Stimulated activated CD4-positive, alpha-beta T cell treated with anti-CD3 and anti-CD28 coated beads, Interleukin-1b, Interleukin-23, amount 100 ng/mL, for 48 hours (primary cell): ENCODE results near the gene ST3GAL3.
"Not testable (repeated sequence)": the region's sequence is repeated elsewhere in the genome, so short reads cannot be mapped to it uniquely, and the experiment has no call there.

Source experiments
- DNase-seq: peaks from one replicate; pipeline ENCODE4 v3.0.0-alpha.2; 2020

ST3GAL3 gene

DNA sequence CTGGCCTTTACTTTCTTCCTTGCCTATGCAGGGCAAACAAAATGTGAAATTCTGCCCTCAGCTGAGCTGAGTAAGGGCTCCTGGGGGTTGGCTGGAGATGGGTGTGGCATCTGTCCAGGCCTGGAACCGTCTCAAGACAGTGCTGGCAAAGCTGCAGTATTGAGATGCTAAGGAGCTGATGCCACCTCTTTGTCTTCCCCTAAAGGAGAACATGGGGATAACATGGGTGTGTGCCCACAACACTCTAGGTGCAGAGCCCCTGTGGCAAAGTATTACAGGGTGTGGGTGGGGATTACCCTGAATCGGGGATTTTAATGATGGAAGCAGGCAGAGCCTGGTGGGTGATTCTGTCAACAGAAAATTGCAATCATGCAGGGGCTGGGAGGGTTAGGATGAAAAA lies 2.5 kb upstream of the ST3GAL3 start:
- DNase-seq = no peak

DNA sequence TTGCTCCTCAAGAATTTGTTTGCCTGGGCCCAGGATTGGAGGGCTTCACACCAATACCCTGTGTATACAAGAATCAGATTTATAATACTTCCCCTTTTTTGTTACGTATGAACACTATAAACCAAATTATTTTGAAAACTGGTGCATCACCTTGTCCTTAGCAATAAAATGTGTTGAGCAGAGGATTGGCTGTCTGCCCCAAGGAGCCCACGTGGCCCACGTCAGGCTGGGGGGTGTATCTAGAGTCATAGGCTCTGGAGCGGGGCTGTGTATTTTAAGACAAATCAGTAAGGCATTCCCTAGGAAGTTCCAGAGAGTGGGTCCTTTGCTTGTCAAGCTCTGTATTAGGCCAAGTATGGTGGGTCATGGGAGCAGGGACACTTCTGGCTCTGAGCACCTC lies 2.0 kb upstream of the ST3GAL3 start:
- DNase-seq = no peak

DNA sequence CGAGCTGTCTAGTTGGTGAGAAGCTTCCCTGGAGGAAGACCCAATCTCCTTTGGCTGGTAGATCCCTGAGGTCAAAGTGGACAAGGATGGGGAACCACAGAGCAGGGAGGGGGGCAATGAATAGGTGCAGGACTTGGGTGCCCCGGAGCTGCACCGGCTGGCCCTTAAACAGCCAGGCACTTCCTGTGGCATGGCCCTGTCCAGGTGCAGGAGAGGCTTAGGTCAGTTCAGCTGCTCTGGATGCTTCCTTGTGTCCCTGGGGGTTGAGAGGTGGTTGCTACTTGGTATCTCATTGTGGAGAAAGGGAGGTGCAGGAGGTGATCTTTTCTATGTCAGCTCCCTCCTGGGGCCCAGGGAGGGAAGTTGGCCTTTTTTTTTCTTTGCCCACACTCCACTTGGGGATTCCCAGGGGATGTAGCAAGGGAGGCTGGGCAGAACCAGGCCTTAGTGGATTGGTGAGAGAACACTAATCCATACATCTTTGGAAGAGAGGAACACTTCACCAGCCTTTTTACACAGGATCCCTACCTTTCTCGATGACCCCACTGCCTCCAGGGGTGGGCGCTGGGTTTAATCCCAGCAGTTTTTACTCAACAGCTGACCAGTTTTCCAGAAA lies 1.2 kb upstream of the ST3GAL3 start:
- no peak for DNase-seq

DNA sequence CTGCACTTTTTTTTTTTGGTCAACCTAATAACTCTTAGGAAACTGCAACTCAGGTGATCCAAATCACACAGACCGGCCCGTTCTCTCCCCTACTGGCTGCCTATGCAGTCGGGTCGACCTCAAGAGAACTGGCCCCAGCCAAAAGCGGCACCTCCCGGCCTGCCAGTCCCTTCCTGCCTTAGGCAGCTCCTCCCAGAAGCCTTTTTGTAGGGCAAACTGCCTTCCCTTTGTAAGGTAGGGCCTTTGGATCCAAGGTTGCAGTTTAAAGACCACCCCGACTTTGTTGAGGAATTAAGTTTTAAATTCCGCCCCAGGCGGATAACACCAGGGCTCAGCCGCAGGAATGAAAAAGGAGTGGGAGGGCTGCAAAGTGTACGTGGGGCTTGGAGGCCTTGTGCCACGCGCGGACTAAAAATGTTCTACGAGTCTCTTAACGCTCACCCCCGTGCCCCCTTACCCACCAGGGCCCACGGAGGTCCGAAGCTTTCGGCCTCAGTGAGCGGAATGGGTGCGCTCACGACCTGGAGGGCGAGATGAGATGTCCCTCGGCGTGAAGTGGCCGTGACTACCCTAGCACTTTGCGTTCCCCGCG lies 642 bp upstream of the ST3GAL3 start:
- DNase-seq = peak; percentile 28

DNA sequence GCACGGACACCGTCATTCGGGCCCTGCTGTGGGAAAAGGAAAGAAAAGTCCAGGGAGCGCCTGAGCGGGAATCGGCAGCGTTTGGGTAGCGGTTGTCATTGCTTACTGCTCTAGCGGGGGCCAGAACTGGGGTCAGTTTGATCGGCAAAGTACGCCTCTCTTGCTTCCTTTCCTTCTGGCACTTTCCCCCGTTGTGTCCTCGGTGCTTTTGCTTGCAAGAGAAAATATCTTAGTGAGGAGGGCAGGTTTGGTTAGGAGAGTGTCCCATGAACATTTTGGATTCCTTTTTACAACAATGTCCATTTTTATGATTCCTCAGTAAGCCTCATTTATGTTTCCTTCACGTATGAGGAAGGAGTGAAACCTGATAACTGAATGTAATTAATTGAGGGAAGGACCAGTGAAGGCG lies 670 bp downstream of the ST3GAL3 start:
- no peak for DNase-seq

DNA sequence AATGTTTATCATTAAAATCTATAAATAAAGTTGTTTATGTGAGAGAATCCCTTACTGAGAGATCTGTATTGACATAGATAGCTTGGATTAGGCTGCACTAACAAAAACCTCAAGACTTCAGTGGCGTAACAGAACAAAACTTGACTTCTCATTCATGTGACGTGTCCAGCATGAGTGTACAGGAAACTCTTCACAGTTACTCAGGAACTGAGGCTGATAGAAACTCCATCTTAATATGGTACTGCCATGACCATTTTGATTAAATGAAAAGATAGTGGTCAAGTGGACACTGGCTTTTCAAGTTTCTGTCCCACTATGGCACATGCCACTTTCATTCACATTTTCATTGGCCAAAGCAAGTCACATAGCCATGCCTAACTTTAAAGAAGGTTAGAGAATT lies 3.7 kb downstream of the ST3GAL3 start:
- DNase-seq = no peak

DNA sequence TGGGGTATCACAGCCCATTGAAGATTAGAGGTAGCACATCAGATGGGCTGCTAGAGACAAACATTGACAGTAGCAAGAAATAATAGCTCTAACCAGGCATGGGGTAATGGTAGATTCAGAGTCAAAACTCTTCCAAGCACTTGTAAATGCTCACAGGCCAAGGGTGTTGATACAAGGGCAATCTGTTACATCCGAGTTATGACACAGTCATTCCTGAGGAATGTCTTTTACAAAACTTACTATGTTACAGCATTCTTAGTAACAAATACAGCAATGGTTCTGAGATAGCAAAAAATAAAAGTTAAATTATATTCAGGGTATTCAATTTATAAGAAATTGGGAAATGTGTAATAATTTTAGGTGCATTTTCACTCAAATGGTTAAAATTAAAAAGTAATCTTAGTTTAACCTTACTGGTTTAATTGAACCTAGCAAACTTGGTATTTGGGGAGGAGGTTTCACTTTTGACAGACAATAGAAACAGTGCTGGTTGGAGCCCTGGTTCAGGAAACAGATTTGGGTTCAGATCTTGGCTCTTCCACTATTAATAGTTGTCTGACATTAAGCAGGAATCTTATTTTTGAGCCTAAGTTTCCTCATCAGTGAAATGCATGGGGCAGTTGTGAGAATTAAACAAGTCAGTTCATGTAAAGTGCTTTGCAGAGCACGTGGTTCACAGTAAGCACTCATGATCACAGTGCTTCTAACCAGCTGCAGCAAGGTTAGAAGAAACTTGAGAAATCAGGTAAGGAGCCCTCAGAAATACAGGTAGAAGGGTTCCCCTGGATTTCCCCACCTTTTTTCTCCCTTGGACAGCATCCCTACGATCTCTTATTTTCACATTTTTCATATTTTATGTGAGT lies 4.4 kb downstream of the ST3GAL3 start:
- no peak for DNase-seq

DNA sequence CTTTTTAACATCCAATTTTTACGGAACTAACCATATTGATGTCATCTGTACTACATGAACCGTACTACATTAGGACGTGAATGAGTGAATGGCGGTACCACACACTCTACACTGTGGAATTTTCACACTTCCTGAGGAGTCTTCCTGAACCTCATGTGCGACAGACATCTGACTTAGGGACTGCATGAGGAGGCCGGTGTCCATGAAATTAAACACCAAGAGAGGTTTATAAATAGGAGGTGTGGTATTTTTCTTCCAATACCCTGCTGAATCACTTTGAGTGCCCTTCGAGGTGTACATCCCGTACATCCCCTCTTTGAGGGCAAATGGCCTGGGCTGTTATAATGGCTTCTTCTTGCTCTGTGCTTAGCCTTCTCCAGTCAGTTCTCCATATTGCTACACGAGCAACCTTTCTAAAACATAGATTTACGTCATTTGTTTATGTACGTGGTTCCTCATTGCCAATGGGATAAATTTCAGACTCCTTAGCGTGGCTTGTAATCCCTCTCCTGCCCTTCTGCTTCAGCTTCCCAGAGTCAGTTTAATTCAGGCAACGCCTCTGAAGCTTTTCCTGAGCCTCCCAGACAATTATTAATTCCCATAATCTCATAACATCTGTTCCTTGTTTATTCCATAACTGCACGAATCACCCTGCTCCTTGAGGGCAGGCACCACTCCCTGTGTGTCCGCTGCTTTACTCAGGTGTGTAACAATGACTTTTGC lies 9.4 kb downstream of the ST3GAL3 start:
- DNase-seq = no peak

DNA sequence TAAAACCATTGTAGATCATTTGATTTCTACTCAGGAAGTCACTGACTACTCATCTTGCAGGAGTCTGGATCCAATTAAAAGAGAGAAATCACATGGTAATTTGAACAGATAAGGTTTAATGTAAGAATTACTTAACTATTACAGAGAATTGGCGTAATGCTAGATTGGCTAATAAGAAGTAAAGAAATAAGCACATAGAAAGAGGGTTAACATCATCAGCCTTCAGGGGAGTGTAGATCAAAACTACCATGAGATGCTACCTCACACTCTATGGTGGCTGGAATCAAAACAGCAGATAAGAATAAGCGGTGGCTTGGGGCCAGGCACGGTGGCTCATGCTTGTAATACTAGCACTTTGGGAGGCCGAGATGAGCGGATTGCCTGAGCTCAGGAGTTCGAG lies 11.7 kb downstream of the ST3GAL3 start:
- no peak for DNase-seq

DNA sequence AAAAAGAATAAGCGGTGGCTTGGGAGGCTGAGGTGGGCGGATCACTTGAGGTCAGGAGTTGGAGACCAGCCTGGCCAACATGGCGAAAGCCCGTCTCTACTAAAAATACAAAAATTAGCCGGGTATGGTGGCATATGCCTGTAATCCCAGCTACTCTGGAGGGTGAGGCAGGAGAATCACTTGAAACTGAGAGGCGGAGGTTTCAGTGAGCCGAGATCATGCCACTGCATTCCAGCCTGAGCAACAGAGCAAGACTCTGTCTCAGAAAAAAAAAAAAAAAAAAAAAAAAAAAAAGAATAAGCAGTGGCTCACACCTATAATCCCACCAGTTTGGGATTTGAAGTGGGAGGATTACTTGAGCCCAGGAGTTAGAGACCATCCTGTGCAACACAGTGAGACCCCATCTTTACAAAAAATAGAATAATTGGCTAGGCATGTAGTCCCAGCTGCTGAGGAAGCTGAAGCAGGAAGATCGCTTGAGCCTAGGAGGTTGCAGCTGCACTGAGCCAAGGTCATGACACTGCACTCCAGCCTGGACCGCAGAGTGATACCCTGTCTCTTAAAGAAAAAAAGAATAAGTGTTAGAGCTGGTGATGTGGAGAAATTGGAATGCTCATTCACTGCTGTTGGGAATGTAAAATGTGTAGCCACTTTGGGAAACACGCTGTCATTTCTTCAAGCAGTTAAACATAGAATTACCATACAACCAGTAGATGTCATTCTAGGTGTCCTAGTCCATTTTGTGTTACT lies 12.5 kb downstream of the ST3GAL3 start:
- DNase-seq = not testable (repeated sequence)

DNA sequence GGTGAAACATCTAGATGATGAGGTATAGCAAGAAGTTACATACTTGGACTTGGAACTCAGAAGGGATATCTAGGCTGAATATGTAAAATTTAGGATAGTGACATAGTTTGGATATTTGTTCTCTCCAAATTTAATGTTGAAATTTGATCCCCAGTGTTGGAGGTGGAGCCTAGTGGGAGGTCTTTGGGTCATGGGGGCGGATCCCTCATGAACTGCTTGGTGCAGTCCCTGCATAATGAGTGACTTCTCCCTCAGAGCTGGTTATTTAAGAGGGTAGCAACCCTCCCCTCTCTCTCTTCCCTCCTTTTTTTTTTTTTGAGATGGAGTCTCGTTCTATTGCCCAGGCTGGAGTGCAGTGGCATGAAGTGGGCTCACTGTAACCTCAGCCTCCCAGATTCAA lies 15.5 kb downstream of the ST3GAL3 start:
- no peak for DNase-seq

DNA sequence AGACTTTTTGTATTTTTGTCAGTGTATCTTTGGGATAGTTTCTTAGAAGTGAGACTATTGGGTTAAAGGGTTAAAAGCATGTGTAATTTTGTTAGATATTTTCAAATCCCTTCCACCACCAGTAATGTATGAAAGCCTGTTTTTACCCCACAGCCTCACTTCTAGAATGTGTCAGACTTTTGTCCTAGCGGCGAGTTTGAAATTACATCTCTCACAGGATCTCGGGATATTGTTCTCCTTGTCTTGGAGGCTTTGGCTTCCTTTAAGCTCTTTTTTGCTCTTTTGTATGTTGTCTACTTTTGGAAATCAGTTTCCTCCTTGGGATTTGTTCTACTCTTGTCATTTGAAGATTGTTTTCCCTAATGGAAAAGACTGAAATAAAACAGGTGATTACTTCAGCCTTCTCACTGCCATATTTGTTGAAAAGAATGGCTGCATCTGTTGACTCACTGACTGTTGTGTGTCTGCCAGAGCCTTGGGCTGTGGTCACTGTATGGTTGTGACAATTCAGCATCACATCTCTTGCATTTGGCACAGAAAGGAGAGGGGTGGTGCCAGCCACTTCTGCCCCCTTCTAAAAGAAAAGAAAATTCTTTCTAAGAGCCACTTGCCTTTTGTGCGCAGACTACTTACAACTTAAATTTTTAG lies 22.6 kb downstream of the ST3GAL3 start:
- DNase-seq = no peak

DNA sequence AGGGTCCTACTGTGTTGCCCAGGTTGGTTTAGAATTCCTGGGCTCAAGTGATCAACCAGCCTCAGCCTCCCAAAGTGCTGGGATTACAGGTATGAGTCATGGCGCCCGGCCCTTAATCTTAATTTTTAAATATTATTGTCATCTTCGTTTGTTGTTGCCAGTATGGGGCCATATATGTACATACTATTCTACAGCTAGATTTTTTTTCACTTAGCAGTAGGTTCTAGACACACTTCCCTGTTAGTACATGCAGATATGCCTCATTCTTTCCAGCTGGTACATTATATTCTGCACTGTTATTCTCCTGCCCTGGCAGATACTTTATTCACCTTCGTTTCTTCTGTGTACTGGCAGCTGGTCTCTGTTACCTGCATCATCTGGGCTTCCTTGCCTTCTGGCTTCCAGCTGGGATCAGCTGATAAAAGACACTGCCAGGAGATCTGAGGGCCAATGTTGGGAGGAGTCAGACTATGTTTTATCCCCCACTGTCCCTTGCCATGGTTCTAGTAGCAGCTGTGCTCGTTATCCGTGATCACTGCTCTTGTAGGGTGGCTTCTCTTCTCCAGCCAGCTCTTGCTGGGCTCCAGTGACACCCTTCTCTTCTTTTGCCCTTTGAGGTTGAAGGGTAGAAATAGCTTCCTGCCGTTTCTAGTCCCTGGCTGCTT lies 24.7 kb downstream of the ST3GAL3 start:
- no peak for DNase-seq

DNA sequence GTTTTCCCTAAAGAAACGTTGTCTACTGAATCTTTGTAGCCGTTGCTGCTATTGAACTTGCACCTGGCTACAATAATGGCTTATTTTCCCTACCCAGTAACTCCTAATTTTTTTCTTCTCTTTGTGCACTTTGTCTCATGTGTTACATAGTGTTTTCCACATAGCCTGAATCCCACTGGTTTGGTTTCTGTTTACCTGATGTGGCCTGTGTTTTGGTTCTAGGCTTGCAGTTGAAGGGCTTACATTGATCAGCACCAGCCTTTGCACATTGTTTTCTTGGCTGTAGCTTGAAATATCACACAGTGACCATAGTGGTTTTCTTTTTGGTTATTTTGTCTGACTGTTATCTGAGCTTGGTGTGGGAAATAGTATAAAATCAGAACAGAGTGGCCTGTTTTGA lies 29.5 kb downstream of the ST3GAL3 start:
- DNase-seq = no peak

DNA sequence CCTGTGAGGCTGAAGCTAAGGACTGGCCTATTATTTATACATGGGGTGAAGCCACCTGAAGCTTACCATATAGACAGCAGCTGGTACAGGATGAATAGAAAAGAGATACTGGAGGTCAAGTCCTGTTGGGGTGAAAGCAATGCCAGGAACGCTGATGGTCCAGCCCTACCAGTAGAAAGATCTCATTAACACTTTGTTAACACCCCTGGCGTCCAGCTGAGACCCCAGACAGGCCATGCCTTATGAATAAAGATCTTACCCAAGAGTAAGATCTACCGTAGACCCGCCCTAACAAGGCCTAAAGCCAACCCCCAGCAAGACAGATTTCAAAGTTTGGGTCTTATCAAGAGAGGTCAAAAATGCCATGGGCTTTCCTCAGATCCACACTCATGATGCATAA lies 34.7 kb downstream of the ST3GAL3 start:
- no peak for DNase-seq

DNA sequence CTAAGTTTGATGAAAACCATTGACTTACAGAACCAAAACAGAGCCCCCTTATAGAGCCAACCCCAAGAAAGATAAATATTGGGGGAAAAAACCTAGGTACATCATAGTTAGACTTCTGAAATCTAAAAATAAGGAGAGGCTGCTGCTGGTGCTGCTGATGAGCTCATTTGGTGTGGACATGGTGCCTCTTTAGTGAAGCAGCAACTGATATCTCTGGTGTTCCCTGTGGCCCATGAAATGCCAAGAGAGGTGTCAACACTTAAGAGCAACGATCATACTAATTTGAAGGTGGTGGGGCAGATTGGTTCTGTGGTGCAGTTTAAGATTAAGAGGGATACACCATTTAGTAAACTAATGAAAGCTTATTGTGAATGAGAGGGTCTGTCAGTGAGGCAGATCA lies 35.9 kb downstream of the ST3GAL3 start:
- no peak for DNase-seq

DNA sequence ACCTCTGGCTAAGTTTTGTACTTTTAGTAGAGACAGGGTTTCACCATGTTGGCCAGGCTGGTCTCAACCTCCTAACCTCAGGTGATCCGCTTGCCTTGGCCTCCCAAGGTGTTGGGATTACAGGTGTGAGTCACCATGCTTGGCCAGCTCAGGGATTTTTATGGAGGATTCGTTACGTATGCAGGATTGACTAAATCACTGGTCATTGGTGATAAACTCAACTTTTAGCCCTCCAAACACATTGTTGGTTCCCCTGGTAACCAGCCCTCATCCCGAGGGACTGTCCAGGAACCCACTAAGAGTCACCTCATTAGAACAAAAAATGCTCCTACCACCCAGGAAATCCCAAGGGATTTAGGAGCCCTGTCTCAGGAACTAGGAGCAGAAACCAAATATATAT lies 40.4 kb downstream of the ST3GAL3 start:
- no peak for DNase-seq

DNA sequence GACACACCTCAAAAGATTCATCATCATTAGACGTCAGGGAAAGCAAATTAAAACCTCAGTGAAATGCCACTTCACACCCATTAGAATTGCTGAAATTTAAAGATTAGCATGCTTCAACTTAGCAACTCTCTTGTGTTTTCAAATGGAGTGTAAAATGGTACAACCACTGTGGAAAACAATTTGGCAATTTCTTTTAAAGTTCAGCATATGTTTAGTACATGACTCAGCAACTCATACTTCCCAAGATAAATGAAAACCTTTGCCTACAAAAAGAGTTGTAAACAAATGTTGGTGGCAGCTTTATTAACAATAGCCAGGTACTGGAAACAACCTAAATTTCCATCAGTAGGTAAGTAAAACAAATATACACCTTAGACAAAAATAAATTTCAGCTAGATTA lies 42.7 kb downstream of the ST3GAL3 start:
- no peak for DNase-seq

DNA sequence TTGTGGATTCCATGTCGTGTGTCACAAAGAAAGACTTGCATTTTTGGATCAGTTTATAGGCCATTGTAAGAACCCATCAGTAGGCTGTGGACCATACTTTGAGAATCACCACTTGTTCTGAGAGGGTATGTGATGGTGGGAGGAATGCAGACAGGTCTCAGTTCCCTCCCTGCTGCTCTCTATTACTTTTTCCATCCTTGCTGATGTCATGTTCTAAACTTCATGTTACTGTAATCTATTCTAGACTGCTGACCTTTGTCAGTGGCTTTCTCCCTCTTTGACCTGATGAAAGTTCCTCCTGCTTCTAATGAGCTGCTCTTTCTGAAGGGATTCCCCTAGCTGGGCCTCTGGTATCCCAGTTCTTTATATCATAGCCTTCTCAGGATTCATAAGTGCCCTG lies 46.1 kb downstream of the ST3GAL3 start:
- DNase-seq = no peak

DNA sequence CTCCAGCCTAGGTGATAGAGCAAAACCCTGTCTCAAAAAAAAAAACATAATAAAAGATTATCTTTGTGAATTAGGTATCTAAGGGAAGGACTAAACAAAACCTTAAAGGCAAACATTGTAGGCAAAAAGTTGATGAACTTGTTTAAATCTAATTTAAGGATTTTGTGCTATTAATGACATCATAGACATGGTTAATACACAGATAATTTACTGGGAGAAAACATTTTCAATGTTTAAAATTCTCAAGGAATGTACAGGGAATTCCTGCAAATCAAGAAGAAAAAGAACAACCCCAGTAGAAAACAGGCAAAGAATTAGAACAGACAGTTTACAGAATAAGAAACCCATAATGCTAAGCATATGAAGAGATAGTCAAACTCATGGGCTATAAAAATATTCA lies 47.6 kb downstream of the ST3GAL3 start:
- no peak for DNase-seq

DNA sequence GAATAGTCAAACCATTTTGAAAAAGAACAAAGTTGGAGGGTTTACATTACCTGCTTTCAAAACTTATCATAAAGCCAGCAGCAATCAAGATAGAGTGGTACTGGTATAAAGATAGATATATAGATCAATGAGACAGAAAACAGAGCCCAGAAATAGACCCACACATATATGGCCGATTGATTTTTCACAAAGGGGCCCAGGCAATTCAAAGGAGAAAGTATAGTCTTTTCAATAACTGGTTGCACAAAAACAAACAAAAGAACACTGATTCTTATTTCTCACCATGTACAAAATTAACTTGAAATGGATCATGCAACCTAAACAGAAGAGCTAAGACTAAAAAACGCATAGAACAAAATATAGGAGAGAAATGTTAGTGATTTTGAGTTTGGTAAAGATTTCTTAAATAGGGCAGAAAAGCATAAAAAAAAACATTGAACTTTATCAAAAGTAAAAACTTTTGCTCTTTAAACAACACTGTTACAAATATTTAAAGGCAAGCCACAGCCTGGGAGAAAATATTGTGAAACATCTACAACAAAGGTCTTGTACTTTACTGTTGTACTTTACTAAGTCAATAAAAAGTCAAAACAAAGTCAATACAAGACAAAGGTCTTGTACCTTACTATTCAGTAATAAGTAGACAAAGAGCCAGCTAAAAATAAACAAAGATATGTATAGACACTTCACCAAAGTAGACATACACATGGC lies 50.2 kb downstream of the ST3GAL3 start:
- no peak for DNase-seq
